ENCODE data around the gene NODAL. TPM values are rescaled to one million over a fixed set of nuclear protein-coding genes. Genes with fewer than 3 reads are reported as not detected.
A peak's percentile ranks its signal among the peaks of the same experiment; 100 is the strongest.

The NODAL gene
- total RNA-seq, 1 experiment from 2014 or later, result not detected

DNA sequence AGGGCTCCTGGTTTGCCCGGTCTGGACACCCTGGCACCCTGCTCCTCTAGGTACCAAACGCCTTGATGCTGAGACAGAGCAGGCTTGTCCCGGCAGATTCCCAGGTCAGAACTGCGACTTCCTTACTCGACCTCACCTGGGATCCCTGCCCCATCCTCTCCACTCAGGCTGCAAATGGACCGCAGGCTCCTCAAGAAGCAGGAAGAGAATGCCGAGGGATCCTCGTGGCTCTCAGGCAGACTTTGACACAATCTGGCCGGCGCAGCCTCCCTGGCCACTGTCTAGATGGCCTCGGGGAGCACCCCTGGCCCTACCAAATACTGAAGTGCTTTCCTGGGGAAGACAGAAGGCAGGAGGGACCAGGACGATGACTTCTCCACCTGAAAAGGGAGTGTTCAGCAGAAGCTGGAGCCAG, 421 bp upstream of the NODAL start:
- Histone ChIP-seq H3K36me3 (ENCODE audit: insufficient read depth, low read length, poor library complexity, severe bottlenecking) (no peaks in the 10 kb centered on the region), H3K4me1 (ENCODE audit: insufficient read depth, low read length, poor library complexity, severe bottlenecking) (peaks cover 7% of the 10 kb centered on the region), H3K27ac (ENCODE audit: low read depth, low read length, poor library complexity, severe bottlenecking) (no peak overlapping the region), H3K9me3 (ENCODE audit: low read depth, low read length, poor library complexity, severe bottlenecking) (no peaks in the 10 kb centered on the region), H3K27me3 (replicated peaks; ENCODE audit: insufficient read depth, low read depth, low read length, poor library complexity) (peaks cover 33% of the 10 kb centered on the region), H3K4me3 (ENCODE audit: low read depth, low read length, poor library complexity, severe bottlenecking) (no peak overlapping the region)
- no TSS peak for BruUV-seq (replicated peaks)
- DNase-seq (ENCODE audit: low spot score), result no peak
- ChIA-PET CTCF (no interaction called here), POLR2A (ENCODE audit: low non-redundant PET) (no interaction called here)
- no peak for TF ChIP-seq EZH2 (IDR thresholded peaks at IDR 0.05; ENCODE audit: borderline replicate concordance, low read depth, low read length, poor library complexity, severe bottlenecking)
- TF ChIP-seq, protein P1, sequence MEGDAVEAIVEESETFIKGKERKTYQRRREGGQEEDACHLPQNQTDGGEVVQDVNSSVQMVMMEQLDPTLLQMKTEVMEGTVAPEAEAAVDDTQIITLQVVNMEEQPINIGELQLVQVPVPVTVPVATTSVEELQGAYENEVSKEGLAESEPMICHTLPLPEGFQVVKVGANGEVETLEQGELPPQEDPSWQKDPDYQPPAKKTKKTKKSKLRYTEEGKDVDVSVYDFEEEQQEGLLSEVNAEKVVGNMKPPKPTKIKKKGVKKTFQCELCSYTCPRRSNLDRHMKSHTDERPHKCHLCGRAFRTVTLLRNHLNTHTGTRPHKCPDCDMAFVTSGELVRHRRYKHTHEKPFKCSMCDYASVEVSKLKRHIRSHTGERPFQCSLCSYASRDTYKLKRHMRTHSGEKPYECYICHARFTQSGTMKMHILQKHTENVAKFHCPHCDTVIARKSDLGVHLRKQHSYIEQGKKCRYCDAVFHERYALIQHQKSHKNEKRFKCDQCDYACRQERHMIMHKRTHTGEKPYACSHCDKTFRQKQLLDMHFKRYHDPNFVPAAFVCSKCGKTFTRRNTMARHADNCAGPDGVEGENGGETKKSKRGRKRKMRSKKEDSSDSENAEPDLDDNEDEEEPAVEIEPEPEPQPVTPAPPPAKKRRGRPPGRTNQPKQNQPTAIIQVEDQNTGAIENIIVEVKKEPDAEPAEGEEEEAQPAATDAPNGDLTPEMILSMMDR (conservative IDR thresholded peaks at IDR 0.05; ENCODE audit: low read depth, low read length), result no peak
- intact Hi-C loops (cut with micrococcal nuclease; ENCODE audit: unreplicated experiment), result no loop called here

DNA sequence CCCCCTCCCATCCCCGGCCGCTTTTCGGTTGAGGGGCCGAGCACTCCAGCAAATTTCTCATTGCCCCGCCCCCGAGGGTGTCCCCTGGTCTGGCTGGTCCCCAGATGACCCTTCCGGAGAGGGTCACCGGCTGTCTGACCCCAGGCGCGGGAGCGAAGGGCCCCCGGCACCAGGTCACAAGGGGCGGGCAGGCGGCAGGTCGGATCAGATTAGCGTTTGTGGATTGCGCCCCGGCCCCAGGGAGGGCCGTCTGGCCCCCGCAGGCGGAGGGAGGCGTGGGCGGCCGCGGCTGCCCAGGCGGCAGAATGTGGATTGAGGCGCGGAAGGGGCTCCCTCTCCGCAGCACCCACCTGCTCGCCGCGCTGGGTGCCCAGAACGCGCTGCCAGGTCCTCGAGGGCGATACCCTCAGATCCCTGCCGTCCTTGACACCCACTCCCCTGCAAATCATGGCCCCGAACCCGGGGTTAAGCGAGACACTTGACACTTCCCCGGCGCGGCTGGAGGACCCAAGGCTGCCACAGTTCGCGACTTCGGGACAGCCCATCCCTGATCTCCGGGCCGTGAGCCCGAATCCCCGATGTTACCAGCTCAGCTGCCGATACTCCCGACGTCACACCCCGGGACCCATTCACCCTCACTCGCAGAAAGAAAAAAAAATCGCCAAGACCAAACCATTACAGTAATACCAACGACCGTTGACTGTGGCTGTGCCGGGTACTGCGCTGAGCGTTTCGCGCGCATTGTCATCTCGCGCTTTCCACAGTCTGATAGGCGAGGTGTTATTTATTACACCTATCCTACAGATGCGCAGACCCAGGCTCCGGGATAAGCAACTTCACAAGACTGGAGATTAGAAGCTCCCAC, 953 bp downstream of the NODAL start:
- Histone ChIP-seq H3K9me3 (ENCODE audit: low read depth, low read length, poor library complexity, severe bottlenecking) (no peaks in the 10 kb centered on the region), H3K4me1 (ENCODE audit: insufficient read depth, low read length, poor library complexity, severe bottlenecking) (peaks cover 7% of the 10 kb centered on the region), H3K36me3 (ENCODE audit: insufficient read depth, low read length, poor library complexity, severe bottlenecking) (no peaks in the 10 kb centered on the region), H3K27me3 (replicated peaks; ENCODE audit: insufficient read depth, low read depth, low read length, poor library complexity) (peaks cover 33% of the 10 kb centered on the region), H3K4me3 (ENCODE audit: low read depth, low read length, poor library complexity, severe bottlenecking) (peak overlapping the region; percentile 35), H3K27ac (ENCODE audit: low read depth, low read length, poor library complexity, severe bottlenecking) (no peak overlapping the region)
- no peak for DNase-seq (ENCODE audit: low spot score)
- intact Hi-C loops (cut with micrococcal nuclease; ENCODE audit: unreplicated experiment), result no loop called here
- TF ChIP-seq, protein P1 (conservative IDR thresholded peaks at IDR 0.05; ENCODE audit: low read depth, low read length), result no peak
- no peak for TF ChIP-seq EZH2 (IDR thresholded peaks at IDR 0.05; ENCODE audit: borderline replicate concordance, low read depth, low read length, poor library complexity, severe bottlenecking)
- BruUV-seq (replicated peaks), result no TSS peak
- CTCF ChIA-PET, result no interaction called here
- POLR2A ChIA-PET (ENCODE audit: low non-redundant PET), result no interaction called here

DNA sequence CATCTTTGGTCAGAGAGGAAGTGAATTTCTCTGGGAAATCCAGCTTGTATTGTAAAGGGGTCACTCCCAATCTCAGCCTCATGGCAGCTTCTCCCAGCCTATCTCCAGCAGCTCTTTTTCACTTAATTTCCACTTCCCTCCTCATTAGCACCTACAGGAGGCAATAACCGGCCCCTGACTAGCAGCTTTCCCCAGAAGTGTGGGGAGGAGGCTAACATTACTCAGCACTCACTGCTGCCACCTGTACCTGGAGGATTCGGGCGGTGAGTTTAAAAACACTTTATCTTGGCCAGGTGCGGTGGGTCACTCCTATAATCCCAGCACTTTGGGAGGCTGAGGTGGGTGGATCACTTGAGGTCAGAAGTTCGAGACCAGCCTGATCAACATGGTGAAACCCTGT, 3.8 kb downstream of the NODAL start:
- POLR2A ChIA-PET (ENCODE audit: low non-redundant PET), result no interaction called here

More for the DNA sequence above, 3.8 kb downstream of the NODAL start:
- BruUV-seq (replicated peaks), result no TSS peak
- Histone ChIP-seq H3K4me1 (ENCODE audit: insufficient read depth, low read length, poor library complexity, severe bottlenecking) (peaks cover 7% of the 10 kb centered on the region), H3K9me3 (ENCODE audit: low read depth, low read length, poor library complexity, severe bottlenecking) (no peaks in the 10 kb centered on the region), H3K36me3 (ENCODE audit: insufficient read depth, low read length, poor library complexity, severe bottlenecking) (no peaks in the 10 kb centered on the region), H3K27me3 (replicated peaks; ENCODE audit: insufficient read depth, low read depth, low read length, poor library complexity) (peaks cover 33% of the 10 kb centered on the region), H3K27ac (ENCODE audit: low read depth, low read length, poor library complexity, severe bottlenecking) (no peak overlapping the region), H3K4me3 (ENCODE audit: low read depth, low read length, poor library complexity, severe bottlenecking) (no peak overlapping the region)
- CTCF ChIA-PET, result no interaction called here
- TF ChIP-seq, protein P1 (conservative IDR thresholded peaks at IDR 0.05; ENCODE audit: low read depth, low read length), result no peak
- TF ChIP-seq EZH2 (IDR thresholded peaks at IDR 0.05; ENCODE audit: borderline replicate concordance, low read depth, low read length, poor library complexity, severe bottlenecking), result no peak
- no peak for DNase-seq (ENCODE audit: low spot score)
- intact Hi-C loops (cut with micrococcal nuclease; ENCODE audit: unreplicated experiment), result no loop called here

Measured in A673 (cell line).